ENCODE data around the gene DLG2. TPM values are rescaled to one million over a fixed set of nuclear protein-coding genes. Genes with fewer than 3 reads are reported as not detected.

DLG2 gene
- polyA plus RNA-seq, 3 donors = 0.24 to 0.39 TPM; not detected in 1

GRCh38 chr11:85088286-85088685 lies 538.9 kb downstream of the DLG2 start:
- TF ChIP-seq CTCF (IDR thresholded peaks at IDR 0.05) = no peak
- Histone ChIP-seq H3K79me2 (ENCODE audit: insufficient read depth, low read length) (no peaks in the 10 kb centered on the region), H3K9me3 (replicated peaks in 1 of 2; ENCODE audit: control insufficient read depth in 1 of 2, insufficient read depth in 1 of 2, low read length in 2 of 2) (peaks cover 0 to 1% of the 10 kb centered on the region in 2 donors), H4K20me1 (ENCODE audit: insufficient read depth, low read length) (no peaks in the 10 kb centered on the region), H3K36me3 (replicated peaks in 1 of 2; ENCODE audit: control insufficient read depth in 1 of 2, insufficient read depth in 2 of 2, low read length in 2 of 2) (no peaks in the 10 kb centered on the region), H3K4me2 (replicated peaks; ENCODE audit: extremely low read depth, low read length, poor library complexity, severe bottlenecking) (no peak overlapping the region), H3K27ac (ENCODE audit: low read depth in 1 of 2, low read length in 2 of 2) (no peak overlapping the region), H2AFZ (ENCODE audit: insufficient read depth, low read depth, low read length, poor library complexity, severe bottlenecking) (no peak overlapping the region), H3K9ac (ENCODE audit: insufficient read depth, low read length, poor library complexity, severe bottlenecking) (no peak overlapping the region), H3K4me1 (ENCODE audit: control insufficient read depth in 1 of 2, insufficient read depth in 2 of 2, low read length in 2 of 2) (no peaks in the 10 kb centered on the region), H3K27me3 (ENCODE audit: control insufficient read depth in 2 of 2, insufficient read depth in 2 of 2, low read length in 2 of 2) (no peaks in the 10 kb centered on the region), H3K4me3 (replicated peaks in 1 of 3; ENCODE audit: low read depth in 2 of 3, low read length in 3 of 3) (no peak overlapping the region)
- no peak for DNase-seq
- Mint-ChIP-seq H3K36me3 (no peaks in the 10 kb centered on the region), H3K4me3 (no peak overlapping the region), H3K9me3 (peaks cover 2 to 11% (median 3%) of the 10 kb centered on the region in 7 donors), H3K4me1 (no peaks in the 10 kb centered on the region), H3K27me3 (ENCODE audit: low read depth in 3 of 3) (no peaks in the 10 kb centered on the region), H3K27ac (no peak overlapping the region)
- WGBS (ENCODE audit: insufficient coverage) = no CpG with 5 or more reads among the region's 3 CpGs
- intact Hi-C loops (cut with micrococcal nuclease) = no loop called here

GRCh38 chr11:85086504-85087284 lies 540.5 kb downstream of the DLG2 start:
- intact Hi-C loops (cut with micrococcal nuclease) = no loop called here
- peaks cover 0 to 2% (median 0%) of the 10 kb centered on the region in 3 donors for H3K27me3 Mint-ChIP-seq (ENCODE audit: low read depth in 3 of 3)

More at GRCh38 chr11:85086504-85087284, 540.5 kb downstream of the DLG2 start:
- H3K9me3 Mint-ChIP-seq = peaks cover 0 to 15% (median 3%) of the 10 kb centered on the region in 7 donors
- no peaks in the 10 kb centered on the region for H4K20me1 ChIP-seq (ENCODE audit: insufficient read depth, low read length)
- no peak overlapping the region for H3K4me2 ChIP-seq (replicated peaks; ENCODE audit: extremely low read depth, low read length, poor library complexity, severe bottlenecking)
- H3K36me3 ChIP-seq (replicated peaks in 1 of 2; ENCODE audit: control insufficient read depth in 1 of 2, insufficient read depth in 2 of 2, low read length in 2 of 2) = no peaks in the 10 kb centered on the region
- no peaks in the 10 kb centered on the region for H3K4me1 ChIP-seq (ENCODE audit: control insufficient read depth in 1 of 2, insufficient read depth in 2 of 2, low read length in 2 of 2)
- H3K4me1 Mint-ChIP-seq = no peaks in the 10 kb centered on the region
- H3K27ac Mint-ChIP-seq = no peak overlapping the region
- no peak overlapping the region for H3K4me3 ChIP-seq (replicated peaks in 1 of 3; ENCODE audit: low read depth in 2 of 3, low read length in 3 of 3)
- no peak overlapping the region for H3K9ac ChIP-seq (ENCODE audit: insufficient read depth, low read length, poor library complexity, severe bottlenecking)
- no peak for TF ChIP-seq CTCF (IDR thresholded peaks at IDR 0.05)
- no peak for DNase-seq
- no peaks in the 10 kb centered on the region for H3K79me2 ChIP-seq (ENCODE audit: insufficient read depth, low read length)
- H3K27ac ChIP-seq (ENCODE audit: low read depth in 1 of 2, low read length in 2 of 2) = no peak overlapping the region
- no peaks in the 10 kb centered on the region for H3K36me3 Mint-ChIP-seq
- WGBS (ENCODE audit: insufficient coverage) = no CpG with 5 or more reads among the region's 3 CpGs
- peaks cover 0 to 6% of the 10 kb centered on the region in 2 donors for H3K9me3 ChIP-seq (replicated peaks in 1 of 2; ENCODE audit: control insufficient read depth in 1 of 2, insufficient read depth in 1 of 2, low read length in 2 of 2)
- H3K27me3 ChIP-seq (ENCODE audit: control insufficient read depth in 2 of 2, insufficient read depth in 2 of 2, low read length in 2 of 2) = no peaks in the 10 kb centered on the region
- no peak overlapping the region for H2AFZ ChIP-seq (ENCODE audit: insufficient read depth, low read depth, low read length, poor library complexity, severe bottlenecking)
- no peak overlapping the region for H3K4me3 Mint-ChIP-seq

All from CD14-positive monocyte (primary cell).